ENCODE results near the gene POU2F3. TPM values are rescaled to one million over a fixed set of nuclear protein-coding genes. Genes with fewer than 3 reads are reported as not detected.

Gene POU2F3
- total and polyA plus RNA-seq, 7 donors = not detected

DNA sequence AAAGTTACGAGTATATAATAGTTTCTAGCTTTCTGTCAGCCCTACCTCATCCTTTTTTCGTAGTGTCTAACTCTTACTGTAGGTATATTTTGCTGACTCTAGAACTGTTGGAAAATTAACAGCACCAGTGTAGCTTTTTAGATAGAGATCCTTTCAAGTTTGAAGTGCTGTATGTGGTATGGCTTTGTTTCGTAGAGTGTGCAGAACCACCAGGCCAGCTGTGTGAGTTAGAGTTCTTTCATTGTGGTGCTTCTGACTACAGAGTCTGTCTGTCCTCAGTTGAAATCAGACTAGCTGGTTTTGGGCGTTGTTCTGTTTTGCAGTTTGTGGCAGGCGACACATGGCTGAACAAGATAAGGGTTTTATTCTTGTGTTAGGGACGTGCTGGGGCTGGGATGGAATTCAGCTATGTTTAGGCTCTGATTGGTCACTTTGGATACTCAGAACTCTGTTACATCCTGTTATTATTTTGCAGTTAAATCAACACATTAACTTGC, 99.5 kb downstream of the POU2F3 start:
- intact Hi-C loops (cut with DNase I) = loop anchor here in 1 of 2 donors (5.0 kb wide), 2 partner anchors 63 to 93 kb away; no protein-coding TSS in a partner anchor
- peaks cover 55% of the 10 kb centered on the region for H3K4me1 ChIP-seq
- TF ChIP-seq, protein P1, sequence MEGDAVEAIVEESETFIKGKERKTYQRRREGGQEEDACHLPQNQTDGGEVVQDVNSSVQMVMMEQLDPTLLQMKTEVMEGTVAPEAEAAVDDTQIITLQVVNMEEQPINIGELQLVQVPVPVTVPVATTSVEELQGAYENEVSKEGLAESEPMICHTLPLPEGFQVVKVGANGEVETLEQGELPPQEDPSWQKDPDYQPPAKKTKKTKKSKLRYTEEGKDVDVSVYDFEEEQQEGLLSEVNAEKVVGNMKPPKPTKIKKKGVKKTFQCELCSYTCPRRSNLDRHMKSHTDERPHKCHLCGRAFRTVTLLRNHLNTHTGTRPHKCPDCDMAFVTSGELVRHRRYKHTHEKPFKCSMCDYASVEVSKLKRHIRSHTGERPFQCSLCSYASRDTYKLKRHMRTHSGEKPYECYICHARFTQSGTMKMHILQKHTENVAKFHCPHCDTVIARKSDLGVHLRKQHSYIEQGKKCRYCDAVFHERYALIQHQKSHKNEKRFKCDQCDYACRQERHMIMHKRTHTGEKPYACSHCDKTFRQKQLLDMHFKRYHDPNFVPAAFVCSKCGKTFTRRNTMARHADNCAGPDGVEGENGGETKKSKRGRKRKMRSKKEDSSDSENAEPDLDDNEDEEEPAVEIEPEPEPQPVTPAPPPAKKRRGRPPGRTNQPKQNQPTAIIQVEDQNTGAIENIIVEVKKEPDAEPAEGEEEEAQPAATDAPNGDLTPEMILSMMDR (IDR thresholded peaks at IDR 0.05) = no peak
- WGBS, 3 donors = 4 to 13% (median 9%) methylated on average over 6 of the region's 6 CpGs
- H3K27ac ChIP-seq = peak overlapping the region; percentile 98
- H3K36me3 ChIP-seq (ENCODE audit: insufficient read depth in 1 of 2, low read depth in 1 of 2) = no peaks in the 10 kb centered on the region
- peak overlapping the region; percentile 96 for H3K4me3 ChIP-seq
- ATAC-seq (no peak), DNase-seq (no peak)
- H3K27me3 ChIP-seq (ENCODE audit: insufficient read depth in 3 of 3, low read length in 2 of 3) = no peaks in the 10 kb centered on the region
- H3K9me3 ChIP-seq = no peaks in the 10 kb centered on the region

DNA sequence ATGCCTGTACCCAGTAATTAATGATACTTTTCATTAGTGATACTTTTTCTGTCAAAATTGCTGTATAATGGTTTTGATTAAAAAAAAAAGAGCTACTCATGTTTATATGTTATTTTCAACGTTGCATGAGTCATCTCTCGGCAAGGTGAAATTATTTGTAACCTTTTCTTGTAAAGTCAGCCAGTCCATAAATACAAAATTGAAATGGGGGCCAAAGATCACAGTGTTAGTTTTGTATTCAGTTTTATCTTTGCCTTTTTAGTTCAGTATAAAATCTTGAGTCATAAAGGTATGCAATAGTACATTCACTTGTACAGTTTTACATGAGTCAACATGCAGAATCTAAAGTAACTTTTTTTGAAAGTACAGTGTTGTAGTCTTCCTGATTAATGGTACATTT, 100.6 kb downstream of the POU2F3 start:
- peaks cover 61% of the 10 kb centered on the region for H3K4me1 ChIP-seq
- H3K4me3 ChIP-seq = peak overlapping the region; percentile 96
- DNase-seq (no peak), ATAC-seq (no peak)
- peak overlapping the region; percentile 98 for H3K27ac ChIP-seq
- no peaks in the 10 kb centered on the region for H3K27me3 ChIP-seq (ENCODE audit: insufficient read depth in 3 of 3, low read length in 2 of 3)
- TF ChIP-seq, protein P1 (IDR thresholded peaks at IDR 0.05) = no peak
- no peaks in the 10 kb centered on the region for H3K9me3 ChIP-seq
- intact Hi-C loops (cut with DNase I) = no loop called here
- 6 to 14% (median 8%) methylated on average over 2 of the region's 2 CpGs for WGBS, 3 donors
- H3K36me3 ChIP-seq (ENCODE audit: insufficient read depth in 1 of 2, low read depth in 1 of 2) = no peaks in the 10 kb centered on the region

DNA sequence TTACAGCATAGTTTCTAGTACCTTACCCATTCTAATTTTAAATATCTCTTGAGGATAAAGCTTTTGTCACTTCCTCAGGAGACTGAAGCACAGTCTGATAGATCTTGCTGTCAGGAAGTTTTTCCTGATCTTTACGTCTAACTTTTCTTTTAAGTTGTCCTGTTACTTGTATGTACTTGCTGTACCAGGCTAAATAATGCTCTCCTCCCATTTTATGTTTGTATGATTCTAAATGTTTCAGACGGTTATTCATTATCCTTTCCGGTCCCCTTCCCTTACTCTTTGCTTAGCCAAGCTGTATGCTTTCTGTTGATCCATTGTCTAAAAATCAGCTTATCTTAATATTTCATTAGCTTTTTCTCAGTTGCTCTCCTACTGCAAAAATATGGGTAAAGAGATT, 102.3 kb downstream of the POU2F3 start:
- intact Hi-C loops (cut with DNase I) = no loop called here
- TF ChIP-seq, protein P1 (IDR thresholded peaks at IDR 0.05) = no peak
- no peak for DNase-seq
- no peaks in the 10 kb centered on the region for H3K36me3 ChIP-seq (ENCODE audit: insufficient read depth in 1 of 2, low read depth in 1 of 2)
- no peaks in the 10 kb centered on the region for H3K9me3 ChIP-seq
- WGBS, 3 donors = 37 to 62% (median 58%) methylated on average over 3 of the region's 3 CpGs
- peak overlapping the region; percentile 96 for H3K4me3 ChIP-seq
- no peak for ATAC-seq
- peaks cover 75% of the 10 kb centered on the region for H3K4me1 ChIP-seq
- no peak overlapping the region for H3K27ac ChIP-seq
- no peaks in the 10 kb centered on the region for H3K27me3 ChIP-seq (ENCODE audit: insufficient read depth in 3 of 3, low read length in 2 of 3)

DNA sequence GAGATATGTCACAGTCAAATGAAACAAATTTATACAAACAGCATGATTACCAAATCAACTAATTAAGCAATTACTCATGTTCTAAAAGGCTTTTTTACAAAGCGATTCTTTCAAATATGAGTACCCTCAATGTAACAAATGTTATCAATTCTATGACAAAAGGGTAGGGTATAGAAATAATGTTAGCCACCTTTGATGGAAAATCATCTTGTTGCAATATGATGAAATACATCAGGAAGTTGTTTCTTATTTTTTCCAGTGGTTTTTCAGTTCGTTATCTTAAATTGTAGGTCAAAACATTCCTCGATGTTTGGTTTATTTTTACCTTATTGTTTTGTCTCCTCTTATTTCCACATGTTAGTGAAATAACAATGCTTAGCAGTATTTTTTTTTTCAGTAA, 102.7 kb downstream of the POU2F3 start:
- intact Hi-C loops (cut with DNase I) = no loop called here
- no peak for ATAC-seq
- TF ChIP-seq, protein P1 (IDR thresholded peaks at IDR 0.05) = no peak
- 70 to 79% (median 73%) methylated on average over 3 of the region's 3 CpGs for WGBS, 3 donors
- DNase-seq = no peak
- Histone ChIP-seq H3K36me3 (ENCODE audit: insufficient read depth in 1 of 2, low read depth in 1 of 2) (no peaks in the 10 kb centered on the region), H3K27ac (no peak overlapping the region), H3K4me3 (peak overlapping the region; percentile 96), H3K4me1 (peaks cover 78% of the 10 kb centered on the region), H3K9me3 (no peaks in the 10 kb centered on the region), H3K27me3 (ENCODE audit: insufficient read depth in 3 of 3, low read length in 2 of 3) (no peaks in the 10 kb centered on the region)

DNA sequence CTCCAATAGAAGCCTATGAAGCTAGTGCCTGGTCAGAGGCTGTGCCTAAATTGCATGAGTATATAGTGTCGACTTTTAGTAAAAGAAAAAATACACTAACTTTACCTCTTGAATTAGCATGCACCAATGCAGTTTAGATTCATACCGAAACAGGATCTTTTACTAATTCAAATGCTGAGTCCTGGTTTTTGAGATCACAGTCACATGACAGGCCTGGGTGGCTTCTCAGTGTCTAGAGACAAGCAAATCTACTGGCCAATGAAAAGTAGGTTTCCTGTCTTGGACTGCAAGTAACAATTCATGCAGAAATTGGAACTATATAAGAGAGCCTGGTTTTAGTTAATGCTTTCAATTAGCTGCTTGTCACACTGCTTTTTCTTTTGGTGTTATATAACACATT, 103.5 kb downstream of the POU2F3 start:
- Histone ChIP-seq H3K4me1 (peaks cover 84% of the 10 kb centered on the region), H3K36me3 (ENCODE audit: insufficient read depth in 1 of 2, low read depth in 1 of 2) (no peaks in the 10 kb centered on the region), H3K4me3 (peak overlapping the region; percentile 35), H3K27ac (peak overlapping the region; percentile 61), H3K27me3 (ENCODE audit: insufficient read depth in 3 of 3, low read length in 2 of 3) (no peaks in the 10 kb centered on the region), H3K9me3 (no peaks in the 10 kb centered on the region)
- DNase-seq (no peak), ATAC-seq (peak in 1 of 4 donors; percentile 23)
- TF ChIP-seq, protein P1 (IDR thresholded peaks at IDR 0.05) = no peak
- intact Hi-C loops (cut with DNase I) = no loop called here
- WGBS, 3 donors = 61 to 81% (median 66%) methylated on average over 2 of the region's 2 CpGs
